Measurements from ENCODE around the gene MEN1.

The MEN1 gene

DNA sequence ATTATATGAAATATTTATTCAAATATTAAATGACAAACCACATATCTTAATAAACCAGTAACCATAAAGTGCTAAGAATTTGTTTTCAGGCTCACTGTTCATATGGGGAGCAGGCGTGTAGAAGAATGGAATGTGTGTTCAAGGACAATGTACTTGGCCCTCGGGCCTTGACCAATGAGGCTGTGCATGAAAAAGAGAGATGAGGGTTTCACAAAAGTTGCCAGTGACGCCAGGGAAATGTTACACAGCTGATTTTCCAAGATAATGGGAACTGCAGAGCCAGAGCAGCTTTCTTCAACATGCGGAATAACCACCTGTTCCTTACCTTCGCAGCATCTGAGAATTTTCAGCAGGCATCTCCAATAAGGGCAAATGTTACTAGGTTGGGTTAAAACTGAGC lies 36.2 kb downstream of the MEN1 start:
- DNase-seq = no peak
- Mint-ChIP-seq H3K9me3 (no peaks in the 10 kb centered on the region), H3K36me3 (ENCODE audit: low read depth) (peaks cover 85% of the 10 kb centered on the region), H3K27ac (peak overlapping the region; percentile 23), H3K4me3 (peak overlapping the region; percentile 92), H3K27me3 (peaks cover 3% of the 10 kb centered on the region), H3K4me1 (peaks cover 87% of the 10 kb centered on the region)
- ATAC-seq = no peak

DNA sequence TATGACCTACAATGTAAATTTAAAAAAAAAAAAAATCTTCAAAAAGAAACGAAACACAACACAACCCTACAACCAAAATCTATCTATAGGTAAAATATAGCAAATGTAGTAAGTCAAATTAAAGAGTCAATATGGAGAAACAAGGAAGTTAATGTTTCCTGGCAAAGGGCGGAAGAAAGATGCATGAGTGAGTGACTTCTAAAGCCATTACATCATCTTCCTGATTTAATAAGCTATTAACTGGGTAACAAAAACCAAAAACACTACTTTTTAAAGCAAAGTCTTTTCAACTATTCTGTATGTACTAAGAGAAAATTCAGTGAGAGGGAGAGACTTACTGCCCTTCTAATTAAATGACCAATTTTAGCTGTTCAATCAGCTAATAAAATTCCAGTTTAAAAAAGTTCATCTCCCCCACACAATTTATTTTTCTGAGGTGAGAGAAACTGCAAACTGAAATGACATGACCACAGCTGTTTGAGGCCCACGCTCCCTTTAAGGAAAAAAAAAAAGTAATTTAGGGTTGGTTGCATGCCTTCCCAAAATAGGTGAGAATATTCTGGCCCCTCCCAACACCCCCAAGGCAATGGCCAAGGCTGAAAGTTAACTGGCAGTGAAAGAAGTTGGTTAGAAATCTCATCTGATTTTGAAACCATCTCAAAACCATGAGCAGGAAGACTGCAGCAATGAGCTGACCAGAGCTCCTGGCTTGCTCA lies 37.9 kb downstream of the MEN1 start:
- Mint-ChIP-seq H3K4me1 (peaks cover 98% of the 10 kb centered on the region), H3K4me3 (peak overlapping the region; percentile 15), H3K27ac (peak overlapping the region; percentile 36), H3K36me3 (ENCODE audit: low read depth) (peaks cover 98% of the 10 kb centered on the region), H3K27me3 (no peaks in the 10 kb centered on the region), H3K9me3 (no peaks in the 10 kb centered on the region)
- ATAC-seq (no peak), DNase-seq (no peak)

DNA sequence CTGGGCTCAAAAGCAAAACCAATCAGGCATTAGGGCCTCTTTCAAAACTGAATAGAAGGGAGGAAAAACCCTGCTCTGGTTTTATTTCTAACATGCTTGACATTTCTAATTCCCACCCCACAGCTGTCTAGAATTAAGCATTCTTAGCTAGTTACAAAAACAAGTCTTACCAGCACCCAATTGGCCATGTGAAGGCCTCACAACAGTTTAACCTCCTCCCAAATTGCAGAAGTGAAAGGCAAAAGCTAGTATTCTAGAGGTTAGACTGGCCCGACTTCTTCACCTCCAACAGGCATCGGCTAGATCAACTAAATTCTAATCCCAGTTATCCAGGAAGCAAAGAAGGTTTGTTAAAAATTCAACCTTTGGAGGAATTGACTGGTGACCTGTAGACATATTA lies 38.5 kb downstream of the MEN1 start:
- no peak for ATAC-seq
- Mint-ChIP-seq H3K4me1 (peaks cover 98% of the 10 kb centered on the region), H3K4me3 (peak overlapping the region; percentile 15), H3K27me3 (no peaks in the 10 kb centered on the region), H3K36me3 (ENCODE audit: low read depth) (peaks cover 96% of the 10 kb centered on the region), H3K9me3 (no peaks in the 10 kb centered on the region), H3K27ac (peak overlapping the region; percentile 36)
- DNase-seq = no peak

DNA sequence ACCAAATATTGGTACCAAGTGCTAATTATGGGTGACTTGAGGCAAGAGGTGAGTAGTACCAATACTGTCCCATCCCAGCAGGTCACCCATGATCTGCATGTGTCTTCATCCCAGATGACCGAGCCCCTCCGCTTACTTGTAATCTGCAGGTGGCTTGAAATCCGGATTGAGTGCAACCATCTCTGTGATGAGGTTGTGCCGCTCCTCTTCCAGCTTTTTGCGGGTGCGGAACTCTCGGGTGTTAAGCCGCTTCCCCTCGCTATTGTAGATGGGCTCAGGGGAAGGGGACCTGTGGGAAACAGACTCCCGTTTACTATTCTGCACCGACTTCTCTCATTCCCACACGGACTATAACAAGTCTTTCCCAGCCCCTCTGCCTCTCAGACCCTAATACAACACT lies 40.2 kb downstream of the MEN1 start:
- Mint-ChIP-seq H3K4me3 (no peak overlapping the region), H3K4me1 (peaks cover 92% of the 10 kb centered on the region), H3K27ac (peak overlapping the region; percentile 36), H3K36me3 (ENCODE audit: low read depth) (peaks cover 89% of the 10 kb centered on the region), H3K9me3 (no peaks in the 10 kb centered on the region), H3K27me3 (no peaks in the 10 kb centered on the region)
- no peak for DNase-seq
- ATAC-seq = no peak

DNA sequence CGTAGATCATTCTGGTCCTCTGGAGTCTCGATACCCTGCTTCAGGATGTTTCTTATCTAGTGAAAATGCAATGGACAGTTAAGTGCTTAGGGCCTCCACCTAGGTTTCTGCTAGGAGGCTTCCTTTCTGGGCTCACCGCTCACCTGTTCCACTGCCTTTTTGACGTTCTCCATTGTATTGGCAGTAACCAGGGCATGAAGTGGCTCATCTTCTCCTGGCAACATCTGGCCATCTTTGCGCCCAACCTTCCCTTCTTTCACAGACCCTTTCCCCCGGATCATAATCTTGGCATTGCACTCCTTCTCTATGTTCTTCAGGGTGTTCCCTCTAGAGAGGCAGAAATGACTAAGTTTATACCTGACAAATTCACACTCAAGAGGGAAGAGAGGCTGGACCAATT lies 41.1 kb downstream of the MEN1 start:
- no peak for DNase-seq
- no peak for ATAC-seq
- no peaks in the 10 kb centered on the region for H3K27me3 Mint-ChIP-seq
- peaks cover 92% of the 10 kb centered on the region for H3K4me1 Mint-ChIP-seq
- H3K9me3 Mint-ChIP-seq = no peaks in the 10 kb centered on the region
- no peak overlapping the region for H3K4me3 Mint-ChIP-seq
- peak overlapping the region; percentile 75 for H3K27ac Mint-ChIP-seq
- peaks cover 89% of the 10 kb centered on the region for H3K36me3 Mint-ChIP-seq (ENCODE audit: low read depth)

DNA sequence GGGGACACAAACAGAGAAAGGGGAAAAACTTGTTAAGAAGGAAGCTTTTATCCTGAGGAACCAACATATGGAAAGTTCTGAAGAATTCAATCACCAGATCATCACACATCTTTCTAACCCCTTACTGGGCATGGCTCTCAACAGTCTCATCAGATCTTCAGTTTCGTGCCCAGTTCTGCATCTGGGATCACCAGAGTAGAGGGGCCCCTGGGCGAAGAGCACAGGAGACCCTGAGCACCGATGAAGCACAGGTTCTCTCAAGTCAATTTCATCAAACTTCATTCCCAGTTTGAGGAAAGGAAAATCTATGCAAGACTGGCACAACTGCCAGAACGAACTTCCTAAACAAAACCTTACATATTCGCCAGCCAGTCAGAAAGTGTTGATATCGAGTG lies 42.1 kb downstream of the MEN1 start:
- ATAC-seq = no peak
- peak overlapping the region; percentile 75 for H3K27ac Mint-ChIP-seq
- no peaks in the 10 kb centered on the region for H3K27me3 Mint-ChIP-seq
- peaks cover 93% of the 10 kb centered on the region for H3K4me1 Mint-ChIP-seq
- H3K4me3 Mint-ChIP-seq = peak overlapping the region; percentile 14
- no peaks in the 10 kb centered on the region for H3K9me3 Mint-ChIP-seq
- DNase-seq = no peak
- peaks cover 87% of the 10 kb centered on the region for H3K36me3 Mint-ChIP-seq (ENCODE audit: low read depth)

- H3K4me1 Mint-ChIP-seq = peaks cover 93% of the 10 kb centered on the region
- ATAC-seq (peak; percentile 47), DNase-seq (peak; percentile 88)
- peaks cover 85% of the 10 kb centered on the region for H3K36me3 Mint-ChIP-seq (ENCODE audit: low read depth)
- no peaks in the 10 kb centered on the region for H3K9me3 Mint-ChIP-seq
- H3K4me3 Mint-ChIP-seq = no peak overlapping the region
- H3K27me3 Mint-ChIP-seq = no peaks in the 10 kb centered on the region
- peak overlapping the region; percentile 75 for H3K27ac Mint-ChIP-seq
Observed at GRCh38 chr11:64767344-64768299, 42.7 kb downstream of the MEN1 start.

- DNase-seq (no peak), ATAC-seq (no peak)
- Mint-ChIP-seq H3K4me3 (no peak overlapping the region), H3K27me3 (no peaks in the 10 kb centered on the region), H3K4me1 (peaks cover 92% of the 10 kb centered on the region), H3K27ac (peak overlapping the region; percentile 75), H3K36me3 (ENCODE audit: low read depth) (peaks cover 85% of the 10 kb centered on the region), H3K9me3 (no peaks in the 10 kb centered on the region)
Observed at GRCh38 chr11:64766881-64767280, 43.5 kb downstream of the MEN1 start.

GRCh38 chr11:64765851-64766665 lies 44.3 kb downstream of the MEN1 start:
- ATAC-seq (no peak), DNase-seq (no peak)
- Mint-ChIP-seq H3K27ac (peak overlapping the region; percentile 92), H3K27me3 (no peaks in the 10 kb centered on the region), H3K9me3 (no peaks in the 10 kb centered on the region), H3K4me1 (peaks cover 90% of the 10 kb centered on the region), H3K36me3 (ENCODE audit: low read depth) (peaks cover 79% of the 10 kb centered on the region), H3K4me3 (peak overlapping the region; percentile 32)

GRCh38 chr11:64765291-64765850 lies 45.0 kb downstream of the MEN1 start:
- Mint-ChIP-seq H3K27me3 (no peaks in the 10 kb centered on the region), H3K36me3 (ENCODE audit: low read depth) (peaks cover 72% of the 10 kb centered on the region), H3K4me3 (peak overlapping the region; percentile 70)

DNA sequence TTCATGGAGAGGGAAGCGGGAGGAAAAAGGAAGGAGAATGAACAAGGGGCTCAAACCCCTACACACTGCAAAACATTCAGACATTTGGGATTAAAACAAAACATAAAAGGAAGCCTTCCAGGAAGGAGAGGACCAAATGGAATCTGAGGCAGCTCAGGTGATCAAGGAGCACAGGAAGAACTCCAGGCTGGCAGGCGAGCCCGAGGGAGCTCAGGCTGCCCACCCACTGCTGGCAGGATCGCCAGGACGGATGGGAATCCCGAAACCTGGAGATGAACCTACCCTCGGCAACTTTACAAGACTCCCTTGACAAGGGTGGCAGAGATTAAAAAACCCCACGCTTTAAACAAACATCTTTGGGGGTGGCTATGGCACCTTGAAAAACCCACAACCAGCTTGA lies 45.6 kb downstream of the MEN1 start:
- Mint-ChIP-seq H3K36me3 (ENCODE audit: low read depth) (peaks cover 66% of the 10 kb centered on the region), H3K4me1 (peaks cover 87% of the 10 kb centered on the region), H3K27me3 (no peaks in the 10 kb centered on the region), H3K9me3 (no peaks in the 10 kb centered on the region), H3K4me3 (peak overlapping the region; percentile 70), H3K27ac (peak overlapping the region; percentile 92)
- ATAC-seq (no peak), DNase-seq (no peak)

More at GRCh38 chr11:64765291-64765850, 45.0 kb downstream of the MEN1 start:
- no peak for DNase-seq
- H3K27ac Mint-ChIP-seq = peak overlapping the region; percentile 92
- H3K4me1 Mint-ChIP-seq = peaks cover 88% of the 10 kb centered on the region
- no peaks in the 10 kb centered on the region for H3K9me3 Mint-ChIP-seq
- ATAC-seq = no peak

DNA sequence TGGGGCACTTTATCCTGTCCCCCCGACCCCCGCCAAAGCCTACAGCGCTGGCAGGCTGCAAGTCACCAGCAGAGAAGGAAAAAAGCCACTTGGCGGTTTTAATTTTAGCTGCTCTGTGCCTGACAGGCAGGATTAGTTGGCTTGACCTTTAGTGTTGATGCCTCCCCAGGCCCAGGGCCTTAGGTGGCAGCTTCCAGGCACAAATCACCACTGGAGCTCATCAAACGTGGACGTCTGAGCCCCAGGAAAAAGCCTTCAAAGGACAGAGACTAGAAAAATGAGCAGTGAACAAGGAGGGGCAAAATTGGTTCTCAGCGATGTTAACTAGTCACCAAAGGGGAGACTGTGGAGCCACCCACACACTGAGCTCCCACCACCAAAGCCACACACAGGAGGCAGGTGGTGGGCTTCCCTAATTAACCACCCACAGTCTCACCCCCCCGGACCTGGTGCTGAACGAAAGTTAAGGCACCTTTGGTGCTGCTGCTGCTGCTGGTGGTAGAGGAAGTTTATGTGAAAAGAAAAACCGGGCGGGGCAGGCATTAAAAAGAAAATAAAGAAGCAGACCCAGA lies 46.2 kb downstream of the MEN1 start:
- peak; percentile 17 for ATAC-seq
- peaks cover 83% of the 10 kb centered on the region for H3K4me1 Mint-ChIP-seq
- peak overlapping the region; percentile 70 for H3K4me3 Mint-ChIP-seq
- H3K27ac Mint-ChIP-seq = peak overlapping the region; percentile 92
- H3K36me3 Mint-ChIP-seq (ENCODE audit: low read depth) = peaks cover 60% of the 10 kb centered on the region
- no peaks in the 10 kb centered on the region for H3K27me3 Mint-ChIP-seq
- peak; percentile 54 for DNase-seq
- H3K9me3 Mint-ChIP-seq = no peaks in the 10 kb centered on the region

DNA sequence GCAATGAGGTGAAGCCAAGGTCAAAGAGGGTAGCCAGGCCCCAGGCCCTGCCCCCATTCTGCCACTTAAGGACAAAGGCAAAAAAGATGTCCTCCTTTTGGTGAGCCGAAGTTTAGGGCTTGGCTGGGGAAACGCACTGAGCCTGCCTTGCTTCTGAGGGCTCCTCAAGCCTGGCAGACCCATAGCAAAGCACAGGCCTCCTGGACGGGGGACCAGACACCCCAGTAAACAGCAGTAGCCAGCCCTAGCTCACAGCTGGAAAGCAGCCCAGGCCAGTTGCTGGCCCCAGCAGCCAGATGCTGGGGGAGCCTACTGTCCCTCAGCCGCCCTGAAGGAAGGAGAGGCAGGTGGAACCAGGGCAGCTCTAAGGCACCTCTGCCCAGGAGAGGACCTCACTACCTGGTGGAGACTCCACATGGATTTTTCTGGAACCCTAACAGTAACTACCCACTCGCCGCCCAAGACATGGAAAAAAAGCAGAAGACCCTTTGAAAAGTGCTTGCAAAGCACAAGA lies 46.8 kb downstream of the MEN1 start:
- Mint-ChIP-seq H3K4me3 (peak overlapping the region; percentile 70), H3K9me3 (no peaks in the 10 kb centered on the region), H3K27ac (peak overlapping the region; percentile 92), H3K36me3 (ENCODE audit: low read depth) (peaks cover 55% of the 10 kb centered on the region), H3K27me3 (no peaks in the 10 kb centered on the region), H3K4me1 (peaks cover 77% of the 10 kb centered on the region)
- DNase-seq = no peak
- ATAC-seq = no peak

Data from activated naive CD8-positive, alpha-beta T cell treated with anti-CD3 and anti-CD28 coated beads, Interleukin-2, amount 50 U/mL, for 24 hours (primary cell).